Measurements from ENCODE around the gene CGNL1.

CGNL1 gene

GRCh38 chr15:57384024-57384423 is 7.7 kb downstream of the CGNL1 start:
- no peak for DNase-seq (ENCODE audit: low read depth in 4 of 4, low spot score in 1 of 4)

- DNase-seq (ENCODE audit: low read depth in 4 of 4, low spot score in 1 of 4) = no peak
These were observed 8.5 kb downstream of the CGNL1 start for GRCh38 chr15:57384816-57385215.

GRCh38 chr15:57385923-57386390 is 9.7 kb downstream of the CGNL1 start:
- no peak for DNase-seq (ENCODE audit: low read depth in 4 of 4, low spot score in 1 of 4)

GRCh38 chr15:57386976-57387375 is 10.7 kb downstream of the CGNL1 start:
- DNase-seq (ENCODE audit: low read depth in 4 of 4, low spot score in 1 of 4) = no peak

GRCh38 chr15:57387564-57388076 is 11.3 kb downstream of the CGNL1 start:
- no peak for DNase-seq (ENCODE audit: low read depth in 4 of 4, low spot score in 1 of 4)

DNA sequence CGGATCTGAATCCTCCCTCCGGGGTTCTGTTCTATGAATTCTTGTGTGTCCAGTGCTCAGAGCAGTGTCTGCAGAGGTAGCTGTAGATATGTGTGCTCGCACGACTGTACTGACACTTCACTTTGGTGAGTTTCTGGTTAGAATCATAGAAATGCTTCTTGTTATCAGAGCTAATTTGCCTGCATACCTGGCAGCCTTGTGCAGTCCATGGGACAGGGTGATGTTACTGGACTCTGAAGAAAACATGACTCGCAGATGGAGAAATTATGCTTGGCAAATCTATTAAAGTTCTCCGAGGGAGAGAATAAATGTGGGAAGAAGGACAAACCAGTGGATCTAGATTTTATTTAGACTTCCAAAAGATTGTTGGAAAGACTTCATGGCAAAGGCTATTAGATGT is 12.2 kb downstream of the CGNL1 start:
- no peak for DNase-seq (ENCODE audit: low read depth in 4 of 4, low spot score in 1 of 4)

DNA sequence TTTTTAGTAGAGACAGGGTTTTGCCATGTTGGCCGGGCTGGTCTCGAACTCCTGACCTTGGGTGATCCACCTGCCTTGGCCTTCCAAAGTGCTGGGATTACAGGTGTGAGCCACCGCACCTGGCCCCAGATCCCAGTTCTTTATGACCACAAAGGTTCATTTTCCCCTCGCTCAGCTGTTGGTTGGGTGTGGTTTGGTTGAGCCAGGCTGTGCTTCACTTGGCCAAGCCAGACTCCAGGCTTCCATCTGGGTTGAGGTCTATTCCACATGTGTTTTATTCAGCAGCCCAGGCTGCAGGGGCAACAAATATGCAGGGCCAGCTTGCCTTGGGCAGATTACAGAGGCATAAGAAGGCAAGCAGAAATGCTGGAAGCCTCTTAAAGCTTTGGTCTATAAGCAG is 13.7 kb downstream of the CGNL1 start:
- DNase-seq (ENCODE audit: low read depth in 4 of 4, low spot score in 1 of 4) = no peak

GRCh38 chr15:57390583-57390982 is 14.3 kb downstream of the CGNL1 start:
- DNase-seq (ENCODE audit: low read depth in 4 of 4, low spot score in 1 of 4) = no peak

DNA sequence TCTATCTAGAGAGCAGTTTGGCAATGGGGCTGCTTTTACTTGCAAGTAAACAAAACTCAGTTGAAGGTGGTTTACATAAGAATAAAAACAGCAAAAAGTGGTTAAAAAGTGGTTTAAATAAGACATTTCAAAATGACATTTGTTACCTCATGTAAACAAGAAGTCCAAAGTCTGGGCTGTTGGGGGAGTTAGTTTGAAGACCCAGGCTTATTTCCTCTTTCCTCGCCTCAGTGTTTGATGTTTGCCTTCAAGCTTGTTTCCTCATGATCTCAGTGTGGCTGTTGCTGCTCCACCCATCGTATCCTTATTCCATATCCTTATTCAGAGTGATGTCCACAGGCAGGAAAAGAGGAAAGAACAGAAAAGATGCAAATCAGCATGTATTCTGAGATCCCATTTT is 15.2 kb downstream of the CGNL1 start:
- DNase-seq (ENCODE audit: low read depth in 4 of 4, low spot score in 1 of 4) = no peak

DNA sequence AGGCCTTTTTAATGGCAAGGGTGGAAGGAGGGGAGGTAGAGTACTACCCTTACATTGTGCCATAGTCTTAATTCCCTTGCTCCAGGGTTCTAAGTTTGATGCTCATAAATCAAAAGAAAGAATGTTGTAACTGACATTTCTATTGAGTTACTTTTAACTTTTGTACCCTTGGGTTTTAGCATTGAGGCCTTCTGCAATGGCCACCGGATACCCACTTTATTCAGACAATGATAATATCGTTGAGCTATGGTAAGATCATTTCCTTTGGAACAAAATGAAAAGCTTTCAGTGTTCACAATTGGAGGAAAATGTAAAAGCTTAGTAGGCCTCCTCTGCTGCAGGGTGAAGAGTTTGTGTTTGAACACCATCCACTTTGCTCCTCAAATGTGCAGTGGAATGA is 16.8 kb downstream of the CGNL1 start:
- DNase-seq (ENCODE audit: low read depth in 4 of 4, low spot score in 1 of 4) = no peak

DNA sequence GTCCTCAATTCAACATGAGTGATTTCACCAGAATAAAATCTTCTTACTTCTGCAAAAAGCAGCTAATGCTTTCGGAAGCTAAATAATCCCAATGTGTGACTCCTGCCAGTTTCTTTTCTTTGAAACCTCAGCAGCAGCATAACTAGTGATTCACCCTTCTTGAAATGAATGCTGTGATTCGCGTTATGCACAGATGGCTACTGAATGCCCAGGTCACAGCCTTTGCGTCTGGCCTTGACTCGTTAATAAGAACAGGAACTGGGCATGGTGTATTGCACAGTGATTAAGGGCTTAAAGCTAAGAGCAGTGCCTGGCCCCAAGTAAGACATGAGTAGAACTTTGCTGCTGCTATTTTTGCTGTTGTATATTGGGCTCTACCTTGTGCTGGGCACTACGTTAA is 19.0 kb downstream of the CGNL1 start:
- no peak for DNase-seq (ENCODE audit: low read depth in 4 of 4, low spot score in 1 of 4)

GRCh38 chr15:57398336-57398735 is 22.0 kb downstream of the CGNL1 start:
- DNase-seq (ENCODE audit: low read depth in 4 of 4, low spot score in 1 of 4) = no peak

DNA sequence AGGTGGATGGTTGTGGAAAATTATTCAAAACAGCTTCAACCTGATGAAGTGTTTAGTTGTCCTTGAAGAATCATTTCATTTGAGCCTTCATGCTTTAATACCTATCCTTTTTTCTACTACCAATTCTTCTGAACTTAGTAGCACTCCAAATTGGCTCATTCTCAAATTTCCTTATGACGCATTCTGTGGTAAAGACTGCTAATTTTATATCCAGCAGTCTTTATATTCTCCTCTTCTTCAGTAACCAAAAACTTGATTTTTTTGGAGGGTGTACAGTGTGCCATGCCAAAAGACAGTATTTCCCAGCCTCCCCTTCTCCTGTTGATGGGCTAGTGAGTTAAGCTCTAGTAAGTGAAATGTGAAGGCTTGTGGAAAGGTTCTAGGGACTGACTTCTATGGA is 25.2 kb downstream of the CGNL1 start:
- DNase-seq (ENCODE audit: low read depth in 4 of 4, low spot score in 1 of 4) = no peak

- DNase-seq (ENCODE audit: low read depth in 4 of 4, low spot score in 1 of 4) = no peak
These were observed 26.7 kb downstream of the CGNL1 start for GRCh38 chr15:57403017-57403416.

- no peak for DNase-seq (ENCODE audit: low read depth in 4 of 4, low spot score in 1 of 4)
These were observed 27.4 kb downstream of the CGNL1 start for GRCh38 chr15:57403566-57404325.

DNA sequence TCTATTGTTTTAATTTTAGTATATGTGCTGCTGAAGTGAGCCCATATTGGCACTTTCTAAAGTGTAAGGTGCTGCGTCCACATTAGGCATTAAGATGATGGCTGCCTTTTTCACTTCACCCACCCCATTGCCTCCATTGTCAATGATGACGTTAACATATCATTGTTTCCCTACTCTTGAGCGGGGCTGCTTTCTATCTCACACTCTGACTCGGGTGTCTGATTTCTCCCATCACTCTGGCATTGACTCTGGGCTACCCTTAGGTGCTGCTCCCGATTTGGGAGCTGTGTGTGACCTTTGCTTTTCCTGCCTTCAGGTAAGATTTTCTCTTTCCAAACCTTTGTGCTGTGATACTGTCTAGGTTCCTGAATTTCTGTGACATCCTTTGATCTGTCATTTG is 28.8 kb downstream of the CGNL1 start:
- no peak for DNase-seq (ENCODE audit: low read depth in 4 of 4, low spot score in 1 of 4)

- DNase-seq (ENCODE audit: low read depth in 4 of 4, low spot score in 1 of 4) = no peak
These were observed 29.9 kb downstream of the CGNL1 start for GRCh38 chr15:57406062-57406772.

- DNase-seq (ENCODE audit: low read depth in 4 of 4, low spot score in 1 of 4) = no peak
These were observed 34.1 kb downstream of the CGNL1 start for GRCh38 chr15:57410373-57410772.

GRCh38 chr15:57411945-57412768 is 35.9 kb downstream of the CGNL1 start:
- DNase-seq (ENCODE audit: low read depth in 4 of 4, low spot score in 1 of 4) = no peak

- no peak for DNase-seq (ENCODE audit: low read depth in 4 of 4, low spot score in 1 of 4)
These were observed 39.3 kb downstream of the CGNL1 start for GRCh38 chr15:57415602-57416001.

DNA sequence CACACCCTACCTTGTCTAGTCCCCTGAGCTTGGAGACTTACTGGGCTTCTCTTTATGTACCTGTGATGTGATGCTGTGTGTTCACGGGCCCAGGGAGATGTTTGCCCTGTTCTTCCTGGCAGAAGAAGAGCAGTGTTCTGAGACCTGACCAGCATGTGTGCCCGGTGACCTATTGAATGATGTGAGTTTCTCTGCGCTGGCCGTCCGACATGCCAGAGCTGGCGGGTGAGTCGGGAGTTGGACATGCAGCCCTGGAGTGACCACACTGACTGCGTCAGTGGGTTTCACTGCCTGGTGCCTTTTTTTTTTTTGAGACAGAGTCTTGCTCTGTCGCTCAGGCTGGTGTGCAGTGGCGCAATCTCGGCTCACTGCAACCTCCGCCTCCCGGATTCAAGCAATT is 42.3 kb downstream of the CGNL1 start:
- DNase-seq (ENCODE audit: low read depth in 4 of 4, low spot score in 1 of 4) = no peak

GRCh38 chr15:57419335-57419734 is 43.0 kb downstream of the CGNL1 start:
- no peak for DNase-seq (ENCODE audit: low read depth in 4 of 4, low spot score in 1 of 4)
